SK-N-SH treated with all-trans-retinoic acid at 6 μM for 48 hours (cell line): ENCODE measurements around the gene IGFN1.

Experiments
- CREB5 ChIP-seq: fragments of 250-450 bp; sonication (Bioruptor Pico); IDR thresholded peaks from 2 replicates; pipeline ENCODE4 v1.5.1; 2020; ENCODE audit warnings: low read depth, mild to moderate bottlenecking, moderate library complexity
- TOX ChIP-seq: fragments of 250-450 bp; sonication (Bioruptor Pico); IDR thresholded peaks from 2 replicates; pipeline ENCODE4 v1.8.0; 2021; ENCODE audit warnings: mild to moderate bottlenecking, moderate library complexity, borderline replicate concordance

GRCh38 chr1:201175820-201176500 is 14.7 kb upstream of the IGFN1 start:
- TF ChIP-seq TOX (no peak), CREB5 (CRISPR knock-in tag) (no peak)
